ENCODE data around the gene C11orf54.

DNA sequence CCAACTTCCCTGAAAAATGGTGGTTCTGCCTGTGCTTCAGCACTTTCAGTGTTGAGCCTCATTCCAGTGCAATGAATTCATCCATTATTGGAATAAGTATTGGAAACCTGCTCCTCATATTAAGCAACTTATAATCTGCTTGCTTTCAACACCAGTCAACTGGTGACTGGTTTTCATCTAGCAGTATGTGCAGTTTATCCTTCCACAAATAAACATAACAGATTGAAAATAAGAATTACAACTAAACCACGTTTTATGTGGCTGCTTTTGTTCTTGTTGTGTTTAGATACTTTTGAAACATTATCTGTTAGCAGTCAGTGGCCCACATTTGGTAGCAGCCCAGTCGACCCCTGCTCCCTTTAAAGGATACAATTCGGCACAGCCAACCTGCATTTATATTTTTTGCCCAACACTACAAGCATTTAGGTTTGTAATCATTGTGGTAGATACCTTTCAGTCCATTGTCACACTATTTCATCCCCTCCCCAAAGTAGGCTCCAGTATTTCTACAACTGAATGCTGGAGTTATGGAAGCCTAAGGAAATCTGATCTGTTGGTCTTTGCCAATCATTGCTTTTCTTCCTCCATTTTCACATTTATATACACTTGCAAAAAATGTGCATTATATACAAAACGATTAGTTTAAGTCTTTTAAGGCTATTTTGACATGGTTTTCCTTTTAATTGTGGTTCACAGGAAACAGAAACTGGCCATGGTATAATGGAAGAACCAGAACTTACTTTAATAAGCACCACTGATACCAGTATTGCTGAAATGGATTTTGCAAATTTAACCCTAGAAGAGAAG lies 13.3 kb upstream of the C11orf54 start:
- TF ChIP-seq, protein P1, sequence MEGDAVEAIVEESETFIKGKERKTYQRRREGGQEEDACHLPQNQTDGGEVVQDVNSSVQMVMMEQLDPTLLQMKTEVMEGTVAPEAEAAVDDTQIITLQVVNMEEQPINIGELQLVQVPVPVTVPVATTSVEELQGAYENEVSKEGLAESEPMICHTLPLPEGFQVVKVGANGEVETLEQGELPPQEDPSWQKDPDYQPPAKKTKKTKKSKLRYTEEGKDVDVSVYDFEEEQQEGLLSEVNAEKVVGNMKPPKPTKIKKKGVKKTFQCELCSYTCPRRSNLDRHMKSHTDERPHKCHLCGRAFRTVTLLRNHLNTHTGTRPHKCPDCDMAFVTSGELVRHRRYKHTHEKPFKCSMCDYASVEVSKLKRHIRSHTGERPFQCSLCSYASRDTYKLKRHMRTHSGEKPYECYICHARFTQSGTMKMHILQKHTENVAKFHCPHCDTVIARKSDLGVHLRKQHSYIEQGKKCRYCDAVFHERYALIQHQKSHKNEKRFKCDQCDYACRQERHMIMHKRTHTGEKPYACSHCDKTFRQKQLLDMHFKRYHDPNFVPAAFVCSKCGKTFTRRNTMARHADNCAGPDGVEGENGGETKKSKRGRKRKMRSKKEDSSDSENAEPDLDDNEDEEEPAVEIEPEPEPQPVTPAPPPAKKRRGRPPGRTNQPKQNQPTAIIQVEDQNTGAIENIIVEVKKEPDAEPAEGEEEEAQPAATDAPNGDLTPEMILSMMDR (IDR thresholded peaks at IDR 0.05; ENCODE audit: borderline replicate concordance, extremely low read depth, low read length, poor library complexity, severe bottlenecking): no peak
- no peak for TF ChIP-seq EZH2 (IDR thresholded peaks at IDR 0.05; ENCODE audit: borderline replicate concordance, low read depth, low read length, severe bottlenecking)

All from DND-41 (cell line).